Measurements from ENCODE around the gene MAF. TPM values are rescaled to one million over a fixed set of nuclear protein-coding genes. Genes with fewer than 3 reads are reported as not detected.

Gene MAF
- total RNA-seq, 5 donors from 2014 or later (not counting 1 experiment from before 2014, with no cell fraction given): 31.0 to 80.6 (median 51.3) TPM

DNA sequence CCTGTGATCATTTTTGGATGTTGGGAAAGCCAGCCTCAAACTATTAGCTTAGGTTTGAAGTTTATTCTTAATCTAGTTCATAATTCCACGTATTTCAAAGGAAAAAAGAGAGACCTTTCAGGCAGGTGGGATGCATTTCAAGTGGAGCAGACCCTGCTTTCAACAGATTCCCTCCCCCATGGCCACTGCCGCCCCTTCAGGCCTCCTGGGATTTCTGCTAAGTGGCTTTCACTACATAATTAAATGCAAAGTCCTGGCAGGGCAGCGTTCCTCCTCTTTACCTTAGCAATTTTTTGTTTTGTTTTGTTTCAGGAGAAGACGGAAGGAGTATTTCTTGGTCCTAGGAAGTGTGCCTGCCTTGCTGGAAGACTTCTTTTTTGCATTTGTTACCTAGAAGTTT is 36.6 kb downstream of the MAF start:
- ChIA-PET CTCF (interaction anchor here in 1 of 2 donors (0.7 kb wide), 1 partner anchor 10 kb away, joined by 3 read pairs; no protein-coding TSS in a partner anchor), POLR2A (interaction anchor here in 1 of 2 donors (0.7 kb wide), 1 partner anchor 212 kb away, joined by 5 read pairs; no protein-coding TSS in a partner anchor)
- WGBS (ENCODE audit: insufficient coverage): 80% methylated on average over 2 of the region's 4 CpGs

DNA sequence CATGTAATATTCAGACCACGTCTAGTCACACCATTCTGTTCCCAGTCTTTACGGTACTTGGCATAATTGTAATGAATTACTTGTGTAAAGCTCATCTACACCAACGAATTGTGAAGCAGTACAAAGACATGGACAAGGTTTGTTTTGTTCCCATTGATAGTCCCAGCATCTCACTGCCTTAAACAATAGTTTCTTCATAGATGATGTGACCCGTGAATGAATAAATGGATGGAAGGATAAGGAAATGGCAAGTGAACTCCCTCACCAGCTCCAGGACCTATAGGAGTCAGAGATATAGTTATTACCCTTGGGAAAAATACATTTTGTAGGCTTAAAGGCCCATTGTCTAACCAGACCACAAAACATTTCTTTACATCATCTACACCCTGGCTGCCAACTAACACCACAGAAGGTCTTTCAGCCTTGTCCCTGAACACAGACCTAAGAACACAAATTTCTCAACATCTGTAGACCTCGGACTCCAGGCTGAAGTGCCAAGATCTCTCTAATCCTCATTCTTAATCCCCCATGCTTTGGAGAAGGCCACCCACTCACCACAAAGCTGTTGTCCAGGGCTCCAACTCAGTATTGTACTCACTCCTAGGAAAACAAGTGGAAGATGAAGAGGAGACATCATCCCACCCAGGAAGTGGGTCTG is 38.2 kb downstream of the MAF start:
- Histone ChIP-seq H3K27ac (ENCODE audit: low read length) (no peak overlapping the region), H3K4me3 (ENCODE audit: control insufficient read depth in 1 of 2, extremely low read depth in 1 of 2, low read length in 1 of 2) (no peak overlapping the region), H3K4me1 (ENCODE audit: control insufficient read depth in 1 of 2, extremely low read depth in 1 of 2, insufficient read depth in 2 of 2, low read length in 2 of 2) (no peaks in the 10 kb centered on the region), H3K27me3 (replicated peaks in 1 of 2; ENCODE audit: control insufficient read depth in 2 of 2, extremely low read depth in 1 of 2, insufficient read depth in 2 of 2, low read length in 1 of 2) (no peaks in the 10 kb centered on the region), H3K36me3 (ENCODE audit: control insufficient read depth in 2 of 2, extremely low read depth in 1 of 2, insufficient read depth in 1 of 2, low read length in 1 of 2) (no peaks in the 10 kb centered on the region), H3K9me3 (no peaks in the 10 kb centered on the region)
- Mint-ChIP-seq H3K4me1 (no peaks in the 10 kb centered on the region), H3K27ac (no peak overlapping the region), H3K9me3 (no peaks in the 10 kb centered on the region), H3K4me3 (no peak overlapping the region), H3K27me3 (peaks cover 0 to 18% of the 10 kb centered on the region in 2 donors), H3K36me3 (no peaks in the 10 kb centered on the region)
- ATAC-seq (replicated peaks in 1 of 4): no peak
- CTCF ChIA-PET: interaction anchor here in 1 of 2 donors (0.8 kb wide), 1 partner anchor 546 kb away, joined by 7 read pairs; no protein-coding TSS in a partner anchor
- 83% methylated on average over 1 of the region's 5 CpGs for WGBS (ENCODE audit: insufficient coverage)
- DNase-seq: no peak
- POLR2A ChIA-PET: no interaction called here

More for the DNA sequence above, 36.6 kb downstream of the MAF start:
- Histone ChIP-seq H3K4me3 (ENCODE audit: control insufficient read depth in 1 of 2, extremely low read depth in 1 of 2, low read length in 1 of 2) (no peak overlapping the region), H3K27me3 (replicated peaks in 1 of 2; ENCODE audit: control insufficient read depth in 2 of 2, extremely low read depth in 1 of 2, insufficient read depth in 2 of 2, low read length in 1 of 2) (no peaks in the 10 kb centered on the region), H3K4me1 (ENCODE audit: control insufficient read depth in 1 of 2, extremely low read depth in 1 of 2, insufficient read depth in 2 of 2, low read length in 2 of 2) (no peaks in the 10 kb centered on the region), H3K36me3 (ENCODE audit: control insufficient read depth in 2 of 2, extremely low read depth in 1 of 2, insufficient read depth in 1 of 2, low read length in 1 of 2) (no peaks in the 10 kb centered on the region), H3K27ac (ENCODE audit: low read length) (no peak overlapping the region), H3K9me3 (no peaks in the 10 kb centered on the region)
- no peaks in the 10 kb centered on the region for H3K9me3 Mint-ChIP-seq
- H3K27me3 Mint-ChIP-seq: peaks cover 0 to 18% of the 10 kb centered on the region in 2 donors
- no peaks in the 10 kb centered on the region for H3K36me3 Mint-ChIP-seq
- H3K4me1 Mint-ChIP-seq: no peaks in the 10 kb centered on the region
- ATAC-seq (replicated peaks in 1 of 4) (no peak), DNase-seq (no peak)
- H3K27ac Mint-ChIP-seq: no peak overlapping the region
- no peak overlapping the region for H3K4me3 Mint-ChIP-seq

DNA sequence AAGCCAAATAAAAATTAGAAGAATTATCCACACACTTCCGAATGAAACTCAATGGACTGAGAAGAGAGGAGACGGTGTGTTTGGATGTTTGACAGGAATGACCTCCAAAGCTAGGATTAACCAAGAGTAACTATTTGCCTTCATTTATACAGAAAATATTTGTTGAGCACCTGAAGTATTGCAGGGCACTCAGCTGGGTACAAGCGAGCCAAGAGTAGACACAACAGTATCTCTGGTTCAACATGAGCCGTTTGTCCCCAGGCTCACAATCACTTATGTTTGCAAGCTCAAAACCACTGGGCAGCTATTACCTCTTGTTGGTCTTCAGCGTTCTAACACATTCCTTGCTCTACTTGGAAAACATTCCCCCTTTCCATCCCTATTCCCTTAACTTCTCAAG is 38.8 kb downstream of the MAF start:
- CTCF ChIA-PET: no interaction called here
- ATAC-seq (replicated peaks in 1 of 4) (no peak), DNase-seq (no peak)
- POLR2A ChIA-PET: no interaction called here
- Mint-ChIP-seq H3K9me3 (peaks cover 0 to under 1% (median 0%) of the 10 kb centered on the region in 3 donors), H3K36me3 (no peaks in the 10 kb centered on the region), H3K4me3 (no peak overlapping the region), H3K4me1 (no peaks in the 10 kb centered on the region), H3K27ac (no peak overlapping the region), H3K27me3 (peaks cover 0 to 18% of the 10 kb centered on the region in 2 donors)
- Histone ChIP-seq H3K27ac (ENCODE audit: low read length) (no peak overlapping the region), H3K9me3 (no peaks in the 10 kb centered on the region), H3K4me3 (ENCODE audit: control insufficient read depth in 1 of 2, extremely low read depth in 1 of 2, low read length in 1 of 2) (no peak overlapping the region), H3K36me3 (ENCODE audit: control insufficient read depth in 2 of 2, extremely low read depth in 1 of 2, insufficient read depth in 1 of 2, low read length in 1 of 2) (no peaks in the 10 kb centered on the region), H3K27me3 (replicated peaks in 1 of 2; ENCODE audit: control insufficient read depth in 2 of 2, extremely low read depth in 1 of 2, insufficient read depth in 2 of 2, low read length in 1 of 2) (no peaks in the 10 kb centered on the region), H3K4me1 (ENCODE audit: control insufficient read depth in 1 of 2, extremely low read depth in 1 of 2, insufficient read depth in 2 of 2, low read length in 2 of 2) (no peaks in the 10 kb centered on the region)
- 90% methylated on average over 3 of the region's 5 CpGs for WGBS (ENCODE audit: insufficient coverage)

DNA sequence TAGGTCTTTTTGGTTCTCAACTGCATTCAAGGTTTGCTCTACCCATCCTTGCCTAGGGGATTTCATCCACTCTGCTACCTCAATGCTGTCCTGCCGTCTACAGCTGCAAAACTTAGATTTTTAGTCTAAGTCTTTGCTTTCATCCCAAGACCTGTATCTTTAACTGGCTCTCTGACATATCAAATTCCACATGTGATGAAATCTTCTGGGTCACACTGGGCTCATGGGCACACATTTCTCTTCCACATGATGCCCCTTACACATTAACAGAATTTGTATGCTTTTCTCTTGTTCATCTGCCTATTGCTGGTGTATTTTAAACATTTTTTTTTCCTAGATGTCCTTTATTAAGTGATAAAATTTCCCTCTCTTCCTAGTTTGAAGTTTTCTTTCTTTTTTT is 39.6 kb downstream of the MAF start:
- DNase-seq (no peak), ATAC-seq (replicated peaks in 1 of 4) (no peak)
- Mint-ChIP-seq H3K4me1 (no peaks in the 10 kb centered on the region), H3K4me3 (no peak overlapping the region), H3K36me3 (no peaks in the 10 kb centered on the region), H3K9me3 (peaks cover 0 to 8% (median 6%) of the 10 kb centered on the region in 3 donors), H3K27ac (no peak overlapping the region), H3K27me3 (peaks cover 0 to 18% of the 10 kb centered on the region in 2 donors)
- Histone ChIP-seq H3K27ac (ENCODE audit: low read length) (no peak overlapping the region), H3K9me3 (no peaks in the 10 kb centered on the region), H3K4me1 (ENCODE audit: control insufficient read depth in 1 of 2, extremely low read depth in 1 of 2, insufficient read depth in 2 of 2, low read length in 2 of 2) (no peaks in the 10 kb centered on the region), H3K4me3 (ENCODE audit: control insufficient read depth in 1 of 2, extremely low read depth in 1 of 2, low read length in 1 of 2) (no peak overlapping the region), H3K27me3 (replicated peaks in 1 of 2; ENCODE audit: control insufficient read depth in 2 of 2, extremely low read depth in 1 of 2, insufficient read depth in 2 of 2, low read length in 1 of 2) (no peaks in the 10 kb centered on the region), H3K36me3 (ENCODE audit: control insufficient read depth in 2 of 2, extremely low read depth in 1 of 2, insufficient read depth in 1 of 2, low read length in 1 of 2) (no peaks in the 10 kb centered on the region)
- ChIA-PET POLR2A (no interaction called here), CTCF (no interaction called here)
- WGBS (ENCODE audit: insufficient coverage): 80% methylated on average over 1 of the region's 1 CpG

DNA sequence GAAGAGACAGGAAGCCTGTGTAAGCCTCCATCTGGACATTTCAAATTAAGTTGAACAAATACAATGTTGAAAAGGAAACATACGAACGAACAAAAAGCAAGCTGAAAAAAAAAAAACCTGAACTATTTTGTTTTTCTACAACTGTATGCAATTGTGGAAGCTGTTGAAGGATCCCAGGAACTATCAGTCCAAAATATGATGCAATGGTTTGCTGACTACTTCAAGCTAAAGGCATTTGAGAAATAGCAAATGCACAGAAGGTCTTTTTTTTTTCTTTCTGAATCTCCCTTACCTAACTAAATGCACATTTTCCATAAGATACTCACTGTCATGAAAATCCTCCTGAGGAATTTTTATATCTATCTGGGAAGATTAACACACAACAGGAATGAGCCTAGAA is 40.2 kb downstream of the MAF start:
- no peaks in the 10 kb centered on the region for H3K36me3 ChIP-seq (ENCODE audit: control insufficient read depth in 2 of 2, extremely low read depth in 1 of 2, insufficient read depth in 1 of 2, low read length in 1 of 2)
- Mint-ChIP-seq H3K4me3 (no peak overlapping the region), H3K27me3 (peaks cover 0 to 18% of the 10 kb centered on the region in 2 donors), H3K36me3 (no peaks in the 10 kb centered on the region), H3K9me3 (peaks cover 0 to 13% (median 7%) of the 10 kb centered on the region in 3 donors), H3K27ac (no peak overlapping the region), H3K4me1 (no peaks in the 10 kb centered on the region)
- no CpG with 5 or more reads among the region's 2 CpGs for WGBS (ENCODE audit: insufficient coverage)
- no peaks in the 10 kb centered on the region for H3K9me3 ChIP-seq
- H3K27ac ChIP-seq (ENCODE audit: low read length): no peak overlapping the region
- ATAC-seq (replicated peaks in 1 of 4): no peak
- POLR2A ChIA-PET: no interaction called here
- H3K27me3 ChIP-seq (replicated peaks in 1 of 2; ENCODE audit: control insufficient read depth in 2 of 2, extremely low read depth in 1 of 2, insufficient read depth in 2 of 2, low read length in 1 of 2): no peaks in the 10 kb centered on the region
- CTCF ChIA-PET: interaction anchor here in 1 of 2 donors (0.7 kb wide), 1 partner anchor 1363 kb away, joined by 3 read pairs; no protein-coding TSS in a partner anchor
- no peaks in the 10 kb centered on the region for H3K4me1 ChIP-seq (ENCODE audit: control insufficient read depth in 1 of 2, extremely low read depth in 1 of 2, insufficient read depth in 2 of 2, low read length in 2 of 2)
- H3K4me3 ChIP-seq (ENCODE audit: control insufficient read depth in 1 of 2, extremely low read depth in 1 of 2, low read length in 1 of 2): no peak overlapping the region
- no peak for DNase-seq

DNA sequence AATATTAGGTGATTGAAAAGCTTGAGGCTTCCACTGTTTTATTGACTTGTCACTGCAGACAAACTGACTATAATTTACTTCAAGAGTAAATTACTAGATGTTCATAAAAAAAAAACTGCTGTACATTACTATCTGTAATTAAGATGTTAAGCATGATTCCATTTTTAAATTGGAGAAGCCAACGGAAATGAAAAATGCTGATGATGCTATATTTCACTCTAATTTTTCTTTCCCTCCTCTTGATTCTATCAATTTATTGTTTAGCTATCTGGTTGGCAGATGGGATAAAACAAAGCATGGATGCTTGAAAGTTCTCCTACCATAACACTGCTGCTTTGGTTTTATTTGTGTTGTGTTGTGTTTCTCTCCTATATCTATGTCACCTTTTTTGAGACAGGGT is 41.0 kb downstream of the MAF start:
- ChIA-PET CTCF (no interaction called here), POLR2A (interaction anchor here in 1 of 2 donors (0.6 kb wide), 1 partner anchor 197 kb away, joined by 3 read pairs; no protein-coding TSS in a partner anchor)
- Histone ChIP-seq H3K9me3 (no peaks in the 10 kb centered on the region), H3K4me3 (ENCODE audit: control insufficient read depth in 1 of 2, extremely low read depth in 1 of 2, low read length in 1 of 2) (no peak overlapping the region), H3K27ac (ENCODE audit: low read length) (no peak overlapping the region), H3K27me3 (replicated peaks in 1 of 2; ENCODE audit: control insufficient read depth in 2 of 2, extremely low read depth in 1 of 2, insufficient read depth in 2 of 2, low read length in 1 of 2) (no peaks in the 10 kb centered on the region), H3K36me3 (ENCODE audit: control insufficient read depth in 2 of 2, extremely low read depth in 1 of 2, insufficient read depth in 1 of 2, low read length in 1 of 2) (no peaks in the 10 kb centered on the region), H3K4me1 (ENCODE audit: control insufficient read depth in 1 of 2, extremely low read depth in 1 of 2, insufficient read depth in 2 of 2, low read length in 2 of 2) (no peaks in the 10 kb centered on the region)
- no peak for ATAC-seq (replicated peaks in 1 of 4)
- H3K4me3 Mint-ChIP-seq: no peak overlapping the region
- peaks cover 0 to 13% (median 7%) of the 10 kb centered on the region in 3 donors for H3K9me3 Mint-ChIP-seq
- no CpG with 5 or more reads among the region's 1 CpG for WGBS (ENCODE audit: insufficient coverage)
- H3K4me1 Mint-ChIP-seq: no peaks in the 10 kb centered on the region
- H3K27me3 Mint-ChIP-seq: peaks cover 0 to 21% of the 10 kb centered on the region in 2 donors
- no peak overlapping the region for H3K27ac Mint-ChIP-seq
- no peak for DNase-seq
- no peaks in the 10 kb centered on the region for H3K36me3 Mint-ChIP-seq

Data from T-cell (primary cell).